ENCODE data around the gene FSTL4.

Gene FSTL4

DNA sequence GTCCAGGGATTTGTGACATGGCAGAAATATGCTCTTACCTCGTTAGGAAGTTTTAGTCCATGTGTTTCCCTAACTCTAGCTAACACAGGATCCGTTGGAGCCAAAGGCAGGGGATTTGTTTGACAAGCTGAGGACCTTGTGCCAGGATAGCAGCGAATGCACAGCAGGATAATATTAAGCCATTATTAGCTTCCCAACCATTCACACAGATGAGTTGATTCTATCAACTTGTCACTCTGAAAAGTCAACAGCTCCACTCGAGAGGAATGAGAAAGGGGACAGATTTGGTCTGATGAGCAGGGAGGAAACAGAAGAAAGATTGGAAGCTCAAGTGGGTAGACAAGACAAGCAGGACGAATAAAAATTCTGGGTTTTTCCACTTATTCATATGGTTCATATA, 106.2 kb downstream of the FSTL4 start:
- no peaks in the 10 kb centered on the region for H3K9me3 Mint-ChIP-seq
- peaks cover 4% of the 10 kb centered on the region for H3K4me1 Mint-ChIP-seq (ENCODE audit: low read depth)
- H3K4me3 Mint-ChIP-seq: no peak overlapping the region
- no peaks in the 10 kb centered on the region for H3K36me3 Mint-ChIP-seq (ENCODE audit: low read depth)
- H3K27ac Mint-ChIP-seq: no peak overlapping the region
- peaks cover 21% of the 10 kb centered on the region for H3K27me3 Mint-ChIP-seq (ENCODE audit: low read depth)

DNA sequence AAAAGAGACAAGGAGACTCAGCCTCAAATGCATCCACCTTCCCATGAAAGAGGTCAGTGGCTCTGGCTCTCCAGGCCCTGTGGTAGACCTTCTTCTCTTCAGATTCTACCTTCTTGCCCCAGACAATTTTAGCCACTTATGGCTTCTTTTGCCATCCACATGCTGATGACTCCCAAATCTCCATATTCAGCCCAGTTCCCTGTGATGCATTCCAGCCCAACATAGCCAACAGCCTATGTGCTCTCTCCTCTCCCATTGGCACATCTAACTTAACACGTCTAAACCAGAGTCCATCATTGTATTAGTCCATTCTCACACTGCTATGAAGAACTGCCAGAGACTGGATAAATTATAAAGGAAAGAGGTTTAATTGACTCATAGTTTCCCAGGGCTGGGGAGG, 108.8 kb downstream of the FSTL4 start:
- no peaks in the 10 kb centered on the region for H3K4me1 Mint-ChIP-seq (ENCODE audit: low read depth)
- no peaks in the 10 kb centered on the region for H3K9me3 Mint-ChIP-seq
- H3K27ac Mint-ChIP-seq: no peak overlapping the region
- H3K36me3 Mint-ChIP-seq (ENCODE audit: low read depth): no peaks in the 10 kb centered on the region
- no peak overlapping the region for H3K4me3 Mint-ChIP-seq
- peaks cover 27% of the 10 kb centered on the region for H3K27me3 Mint-ChIP-seq (ENCODE audit: low read depth)

DNA sequence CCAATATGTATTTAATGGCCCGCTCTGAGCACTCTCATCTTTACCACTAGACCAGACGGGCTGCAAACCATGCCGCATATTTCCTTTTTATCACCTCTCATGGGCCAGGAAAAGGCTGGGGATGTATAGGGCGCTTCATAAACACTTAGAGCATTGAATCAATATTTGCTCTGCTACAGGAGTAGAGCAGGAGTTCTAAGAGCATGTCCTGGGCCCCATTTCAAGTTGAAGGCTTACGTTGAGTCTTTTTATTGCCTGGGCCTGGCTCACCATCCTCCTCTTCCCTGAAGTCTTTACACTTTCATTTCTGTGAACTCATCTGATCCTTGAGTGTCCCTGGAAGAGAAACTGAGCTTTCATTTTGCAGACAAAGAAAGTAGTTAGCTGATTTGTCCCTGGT, 112.4 kb downstream of the FSTL4 start:
- no peak overlapping the region for H3K4me3 Mint-ChIP-seq
- H3K4me1 Mint-ChIP-seq (ENCODE audit: low read depth): no peaks in the 10 kb centered on the region
- H3K27ac Mint-ChIP-seq: no peak overlapping the region
- peaks cover 27% of the 10 kb centered on the region for H3K27me3 Mint-ChIP-seq (ENCODE audit: low read depth)
- no peaks in the 10 kb centered on the region for H3K9me3 Mint-ChIP-seq
- no peaks in the 10 kb centered on the region for H3K36me3 Mint-ChIP-seq (ENCODE audit: low read depth)

DNA sequence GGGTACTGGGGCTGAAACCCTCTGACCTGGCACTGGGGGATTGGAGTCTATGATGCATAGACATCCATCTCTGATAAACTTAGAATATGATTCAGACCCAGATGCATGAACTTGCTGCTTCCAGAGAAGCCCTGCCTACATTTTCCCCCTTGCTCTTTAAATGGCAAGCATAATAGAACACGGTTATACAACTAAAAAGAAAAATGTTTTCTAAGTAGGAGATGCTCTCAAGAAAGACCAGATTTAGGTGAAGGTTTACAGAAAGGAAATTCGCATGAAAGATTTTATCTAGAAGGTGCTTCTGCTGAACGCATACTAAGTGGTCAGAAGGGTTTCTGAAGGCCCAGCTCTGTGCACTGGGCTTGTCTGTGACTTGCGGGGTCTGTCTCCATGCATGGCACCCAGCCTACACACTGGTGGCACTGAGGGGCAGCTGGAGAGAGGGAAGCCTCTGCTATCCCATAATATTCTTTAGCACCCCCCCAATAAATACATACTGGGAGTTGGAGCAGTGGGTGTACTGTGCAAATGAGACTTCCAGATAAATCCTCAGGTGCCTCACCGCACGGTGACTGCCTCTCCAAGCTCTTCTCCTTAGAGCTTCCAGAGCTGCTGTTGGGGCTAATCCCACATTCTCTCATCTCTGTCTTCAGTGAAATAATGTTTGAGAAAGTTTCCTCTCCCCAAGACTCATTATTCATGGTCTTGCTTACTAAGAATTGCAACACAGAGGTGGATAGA, 114.6 kb downstream of the FSTL4 start:
- Mint-ChIP-seq H3K4me1 (ENCODE audit: low read depth) (no peaks in the 10 kb centered on the region), H3K27ac (no peak overlapping the region), H3K36me3 (ENCODE audit: low read depth) (no peaks in the 10 kb centered on the region), H3K4me3 (no peak overlapping the region), H3K27me3 (ENCODE audit: low read depth) (peaks cover 18% of the 10 kb centered on the region), H3K9me3 (no peaks in the 10 kb centered on the region)

DNA sequence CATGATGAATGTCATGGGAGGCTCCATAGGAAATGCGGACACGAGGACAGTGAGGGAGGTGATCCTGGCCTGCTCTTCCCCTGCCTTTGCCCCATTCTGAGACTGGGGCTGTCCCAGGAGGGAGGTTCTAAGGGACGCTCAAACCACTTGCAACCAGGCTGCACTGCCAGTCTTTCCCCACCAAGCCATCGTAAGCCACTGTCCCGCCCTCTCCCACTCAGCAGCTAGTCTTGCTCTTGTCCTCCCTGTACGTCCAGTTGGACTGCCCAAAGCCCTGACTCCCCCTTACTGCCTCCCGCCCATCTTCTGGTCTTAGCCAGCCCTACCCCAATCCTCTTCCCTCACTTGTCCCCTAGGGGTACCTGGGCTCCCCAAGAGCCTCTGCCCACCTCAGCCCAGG, 115.7 kb downstream of the FSTL4 start:
- Mint-ChIP-seq H3K4me3 (no peak overlapping the region), H3K36me3 (ENCODE audit: low read depth) (no peaks in the 10 kb centered on the region), H3K4me1 (ENCODE audit: low read depth) (no peaks in the 10 kb centered on the region), H3K27me3 (ENCODE audit: low read depth) (peaks cover 7% of the 10 kb centered on the region), H3K9me3 (no peaks in the 10 kb centered on the region), H3K27ac (no peak overlapping the region)

DNA sequence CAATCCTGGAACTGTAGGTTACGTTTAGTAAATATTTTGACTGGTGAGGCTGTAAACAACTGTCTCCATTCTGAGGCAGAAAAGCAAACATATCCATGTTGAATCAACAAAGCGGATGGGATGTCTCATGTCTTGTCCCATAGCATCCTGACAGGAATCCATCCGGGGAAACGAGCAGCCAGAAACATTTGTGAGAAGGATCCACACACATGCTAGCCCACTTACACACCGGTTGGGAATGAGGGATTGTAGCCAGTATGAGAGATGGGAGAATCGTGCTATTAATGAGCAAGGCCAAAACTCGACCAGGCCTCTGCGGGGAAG, 117.5 kb downstream of the FSTL4 start:
- Mint-ChIP-seq H3K36me3 (ENCODE audit: low read depth) (no peaks in the 10 kb centered on the region), H3K27me3 (ENCODE audit: low read depth) (no peaks in the 10 kb centered on the region), H3K9me3 (peaks cover 10% of the 10 kb centered on the region), H3K4me1 (ENCODE audit: low read depth) (no peaks in the 10 kb centered on the region), H3K27ac (no peak overlapping the region), H3K4me3 (no peak overlapping the region)

DNA sequence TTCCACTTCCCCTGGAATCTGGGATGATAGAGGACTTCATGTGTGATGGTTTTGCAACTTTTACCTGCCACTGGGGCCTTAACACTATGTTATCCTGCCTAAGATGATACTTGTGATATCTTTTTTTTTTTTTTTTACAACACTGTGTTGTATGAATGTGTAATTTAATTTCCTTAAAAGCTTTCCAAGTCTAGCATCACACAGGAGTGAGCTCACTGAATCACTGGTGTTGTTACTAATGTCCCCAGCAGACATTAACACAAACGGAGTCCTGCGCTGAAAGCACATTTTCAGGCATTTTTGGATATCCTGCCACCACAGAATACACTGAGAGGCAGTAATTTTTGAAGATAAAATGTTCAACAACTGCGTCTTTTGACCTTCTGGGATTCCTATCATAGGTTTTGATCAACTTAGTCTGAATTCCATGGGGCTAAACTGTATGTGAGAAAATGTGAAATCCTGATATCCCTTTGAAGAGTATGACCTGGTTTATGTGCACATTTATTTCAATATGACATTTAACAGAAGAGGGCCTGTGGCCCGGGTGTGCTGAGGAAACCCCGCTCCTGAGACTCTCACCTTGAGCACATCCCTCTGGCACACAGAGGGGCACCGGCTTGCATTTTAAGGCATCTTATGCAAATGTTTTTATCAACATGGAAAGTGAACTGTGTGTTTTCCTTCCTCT, 118.0 kb downstream of the FSTL4 start:
- H3K4me1 Mint-ChIP-seq (ENCODE audit: low read depth): no peaks in the 10 kb centered on the region
- no peak overlapping the region for H3K4me3 Mint-ChIP-seq
- H3K36me3 Mint-ChIP-seq (ENCODE audit: low read depth): no peaks in the 10 kb centered on the region
- no peaks in the 10 kb centered on the region for H3K27me3 Mint-ChIP-seq (ENCODE audit: low read depth)
- H3K27ac Mint-ChIP-seq: no peak overlapping the region
- peaks cover 10% of the 10 kb centered on the region for H3K9me3 Mint-ChIP-seq

DNA sequence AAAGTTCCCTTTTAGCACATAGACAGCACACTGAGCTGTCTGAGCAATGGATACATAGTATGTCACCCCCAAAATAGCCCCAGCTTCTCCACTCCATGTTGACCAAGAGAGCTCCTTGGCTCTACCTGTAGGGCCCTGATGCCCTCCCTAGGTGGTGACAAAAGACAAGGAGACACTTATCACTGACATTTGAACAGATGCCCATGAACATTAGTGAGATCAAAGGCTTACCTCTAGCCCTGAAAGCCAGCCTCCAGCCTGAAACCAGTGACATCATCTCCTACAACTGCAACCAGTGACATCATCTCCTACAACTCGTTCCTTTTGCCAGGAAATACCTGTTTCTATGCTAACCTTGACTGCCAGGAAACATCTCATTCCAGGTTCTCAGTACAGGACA, 122.7 kb downstream of the FSTL4 start:
- Mint-ChIP-seq H3K36me3 (ENCODE audit: low read depth) (no peaks in the 10 kb centered on the region), H3K4me1 (ENCODE audit: low read depth) (no peaks in the 10 kb centered on the region)

DNA sequence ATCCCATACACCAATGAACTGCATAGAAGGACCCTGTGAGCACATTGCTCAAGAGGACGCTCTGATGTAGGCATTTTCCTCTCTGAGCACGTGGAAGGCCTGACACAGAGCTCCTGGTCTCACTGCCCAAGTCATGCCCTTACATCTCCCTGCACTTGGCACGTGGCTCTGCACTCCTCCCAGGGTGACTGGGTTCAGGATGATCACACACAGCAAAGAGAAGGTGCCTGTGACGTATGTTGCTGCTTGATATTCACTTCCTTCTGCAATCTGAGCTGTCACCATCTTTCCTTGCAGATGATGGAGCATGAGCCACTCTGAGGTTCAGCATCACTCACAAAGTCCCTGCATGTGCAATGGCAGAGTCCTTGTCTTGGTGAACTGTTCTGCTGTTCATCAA, 125.2 kb downstream of the FSTL4 start:
- Mint-ChIP-seq H3K27ac (no peak overlapping the region), H3K9me3 (peaks cover 10% of the 10 kb centered on the region), H3K4me3 (no peak overlapping the region), H3K27me3 (ENCODE audit: low read depth) (peaks cover 5% of the 10 kb centered on the region), H3K36me3 (ENCODE audit: low read depth) (no peaks in the 10 kb centered on the region), H3K4me1 (ENCODE audit: low read depth) (no peaks in the 10 kb centered on the region)

More for the DNA sequence above, 122.7 kb downstream of the FSTL4 start:
- Mint-ChIP-seq H3K9me3 (peaks cover 10% of the 10 kb centered on the region), H3K4me3 (no peak overlapping the region), H3K27ac (no peak overlapping the region), H3K27me3 (ENCODE audit: low read depth) (peaks cover 5% of the 10 kb centered on the region)

DNA sequence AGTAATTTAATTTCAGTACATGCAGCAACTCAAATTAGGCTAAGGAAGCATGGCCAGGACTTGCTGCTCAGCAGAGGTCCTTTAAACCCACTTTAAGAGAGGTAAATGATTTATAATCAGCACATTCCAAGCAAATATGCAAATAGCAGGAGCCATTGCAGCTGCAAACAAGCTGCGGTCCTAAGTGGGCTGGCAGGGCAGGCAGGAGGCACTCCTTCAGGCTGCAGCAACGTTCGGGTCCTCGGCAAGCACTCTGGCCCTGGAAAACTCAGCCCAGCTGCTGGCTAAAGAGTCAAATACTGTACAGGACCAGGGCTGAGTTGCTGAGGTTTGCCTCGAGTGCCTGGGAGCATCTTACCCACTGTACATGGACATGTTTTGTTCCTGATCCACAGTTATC, 126.9 kb downstream of the FSTL4 start:
- no peaks in the 10 kb centered on the region for H3K36me3 Mint-ChIP-seq (ENCODE audit: low read depth)
- peaks cover 5% of the 10 kb centered on the region for H3K27me3 Mint-ChIP-seq (ENCODE audit: low read depth)
- no peak overlapping the region for H3K4me3 Mint-ChIP-seq
- peaks cover 6% of the 10 kb centered on the region for H3K9me3 Mint-ChIP-seq
- no peak overlapping the region for H3K27ac Mint-ChIP-seq
- H3K4me1 Mint-ChIP-seq (ENCODE audit: low read depth): no peaks in the 10 kb centered on the region

DNA sequence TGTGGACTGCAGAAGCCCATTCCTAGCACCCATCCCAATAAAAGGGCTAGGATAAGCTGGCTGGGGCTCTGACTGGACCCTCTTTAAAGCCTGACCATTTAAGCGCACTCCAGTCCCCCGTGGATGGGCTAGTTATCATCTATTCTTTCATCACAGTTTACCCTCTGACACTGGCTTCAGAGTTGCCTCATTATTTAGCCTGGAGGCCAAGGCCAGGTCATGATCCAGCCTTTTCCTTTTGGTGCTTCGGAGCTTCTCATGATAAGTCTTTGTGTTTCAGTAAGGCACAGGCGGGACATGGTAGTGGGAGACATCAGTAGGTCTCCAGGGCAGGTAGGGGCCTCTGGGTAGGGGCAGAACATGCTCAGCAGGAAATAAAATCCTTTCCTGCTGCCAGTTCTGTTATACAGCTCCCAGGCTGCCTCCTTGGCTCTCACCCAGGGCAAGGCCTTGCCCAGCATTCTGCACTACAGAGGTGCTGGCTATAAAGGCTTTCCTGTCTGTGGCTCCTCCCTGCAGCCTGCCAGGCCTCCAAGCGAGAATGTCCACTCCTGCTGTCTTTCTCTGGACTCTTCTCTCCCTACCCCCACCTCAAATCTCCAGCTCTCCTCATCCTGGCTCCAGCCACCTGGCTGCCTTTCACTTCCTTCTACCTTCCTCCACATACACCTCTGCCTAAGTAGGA, 128.8 kb downstream of the FSTL4 start:
- no peaks in the 10 kb centered on the region for H3K9me3 Mint-ChIP-seq

DNA sequence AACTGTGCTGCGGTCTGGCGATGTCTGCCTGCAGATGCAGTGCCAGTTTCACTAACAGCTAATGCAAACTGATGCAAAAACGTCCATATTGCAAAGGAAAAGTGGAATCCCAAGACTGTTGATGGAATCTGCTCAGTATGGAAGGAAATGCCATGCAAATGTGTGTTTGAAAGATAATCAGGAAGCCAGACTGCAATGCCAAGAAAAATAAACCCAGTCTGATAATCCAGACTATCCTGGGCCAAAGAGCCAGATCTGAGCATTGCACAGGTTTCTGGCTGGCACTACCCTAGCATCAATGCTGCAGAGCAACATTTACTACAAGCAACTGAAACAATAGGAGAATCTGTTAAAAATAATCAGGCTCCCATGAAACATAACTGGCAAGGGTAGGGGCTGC, 130.3 kb downstream of the FSTL4 start:
- Mint-ChIP-seq H3K36me3 (ENCODE audit: low read depth) (no peaks in the 10 kb centered on the region), H3K4me3 (no peak overlapping the region), H3K27me3 (ENCODE audit: low read depth) (peaks cover 23% of the 10 kb centered on the region), H3K4me1 (ENCODE audit: low read depth) (no peaks in the 10 kb centered on the region), H3K27ac (no peak overlapping the region), H3K9me3 (no peaks in the 10 kb centered on the region)

More for the DNA sequence above, 128.8 kb downstream of the FSTL4 start:
- Mint-ChIP-seq H3K27me3 (ENCODE audit: low read depth) (peaks cover 14% of the 10 kb centered on the region), H3K4me1 (ENCODE audit: low read depth) (no peaks in the 10 kb centered on the region), H3K36me3 (ENCODE audit: low read depth) (no peaks in the 10 kb centered on the region), H3K4me3 (no peak overlapping the region), H3K27ac (no peak overlapping the region)

DNA sequence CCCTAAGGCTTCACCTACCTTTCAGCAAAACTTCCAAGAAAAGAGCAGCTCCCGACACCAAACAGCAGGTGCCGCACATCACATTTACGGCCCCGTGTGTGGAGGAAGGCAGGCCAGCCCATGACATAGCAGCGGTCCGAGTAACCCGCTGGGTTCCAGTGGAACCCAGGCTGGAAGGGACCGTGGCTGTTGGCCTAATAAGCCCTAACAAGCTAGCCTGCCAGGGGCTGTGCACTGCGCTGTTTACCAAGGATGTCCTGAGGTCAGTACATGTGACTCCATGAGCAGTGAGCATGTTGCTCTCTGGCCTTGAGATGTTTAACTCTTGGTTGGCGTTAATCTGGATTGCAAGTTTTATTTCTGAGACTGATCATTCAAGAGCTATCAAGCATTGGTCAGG, 131.5 kb downstream of the FSTL4 start:
- H3K27ac Mint-ChIP-seq: no peak overlapping the region
- peaks cover 24% of the 10 kb centered on the region for H3K27me3 Mint-ChIP-seq (ENCODE audit: low read depth)
- H3K9me3 Mint-ChIP-seq: no peaks in the 10 kb centered on the region
- no peaks in the 10 kb centered on the region for H3K36me3 Mint-ChIP-seq (ENCODE audit: low read depth)
- no peaks in the 10 kb centered on the region for H3K4me1 Mint-ChIP-seq (ENCODE audit: low read depth)
- no peak overlapping the region for H3K4me3 Mint-ChIP-seq

DNA sequence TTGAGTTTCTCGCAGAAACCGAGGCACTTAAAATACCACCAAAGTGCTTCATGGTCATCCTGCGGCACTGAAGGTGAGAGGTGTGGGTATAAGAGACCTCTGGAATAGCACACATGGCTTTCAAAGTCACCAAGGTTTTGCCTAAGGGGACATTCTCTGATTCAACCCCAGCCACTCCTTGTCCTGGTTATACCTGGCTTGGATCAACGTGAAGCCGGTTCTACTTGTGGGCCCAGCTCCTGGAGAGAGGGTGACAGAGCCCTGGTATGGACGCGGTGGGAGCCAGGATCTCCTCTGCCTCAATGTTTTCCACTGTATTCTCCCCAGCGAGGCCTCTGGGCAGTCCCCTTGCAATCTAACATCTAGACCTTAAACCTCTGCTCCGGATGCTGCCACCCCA, 132.0 kb downstream of the FSTL4 start:
- no peak overlapping the region for H3K27ac Mint-ChIP-seq

More for the DNA sequence above, 132.0 kb downstream of the FSTL4 start:
- H3K27me3 Mint-ChIP-seq (ENCODE audit: low read depth): peaks cover 28% of the 10 kb centered on the region
- no peak overlapping the region for H3K4me3 Mint-ChIP-seq
- no peaks in the 10 kb centered on the region for H3K36me3 Mint-ChIP-seq (ENCODE audit: low read depth)
- H3K4me1 Mint-ChIP-seq (ENCODE audit: low read depth): no peaks in the 10 kb centered on the region
- no peaks in the 10 kb centered on the region for H3K9me3 Mint-ChIP-seq

All from T-helper 1 cell treated with Interleukin-12 subunit alpha and Interleukin-12 subunit beta and Interleukin-4 antibody, amounts not matched to agents 30 μg/mL and 1 μg/mL, for 36 hours (primary cell).